ENCODE results near the gene FUT4.

- TF ChIP-seq CTCF (IDR thresholded peaks at IDR 0.05 in 4 of 5, conservative IDR thresholded peaks at IDR 0.05 in 1 of 5) (no peak), POLR2A (IDR thresholded peaks at IDR 0.05) (no peak)
These were observed 36.2 kb upstream of the FUT4 start for GRCh38 chr11:94507485-94507884.

Data from gastrocnemius medialis (tissue), 4 donors.